SK-N-MC (cell line): Measurements from ENCODE around the gene KCNIP2.
A peak's percentile ranks its signal among the peaks of the same experiment; 100 is the strongest.

ENCODE experiments used
- DNase-seq: peaks from one replicate; pipeline ENCODE4 v3.0.0-alpha.2; 2011; ENCODE audit warnings: low read depth, low spot score
- H3K27ac ChIP-seq: fragments of 200-600 bp; sonication (generic); 2 replicates; pipeline ENCODE4 v1.5.1; 2016; ENCODE audit warnings: mixed run types
- H3K36me3 ChIP-seq: fragments of 200-600 bp; sonication (generic); 2 replicates; pipeline ENCODE4 v1.6.1; 2017; ENCODE audit warnings: antibody characterized with exemption, low read length, mixed read lengths; ENCODE audit not compliant: insufficient read depth
- H3K4me3 ChIP-seq: fragments of 200-600 bp; sonication (generic); 2 replicates; pipeline ENCODE4 v1.5.1; 2016
- H3K9ac ChIP-seq: fragments of 200-600 bp; sonication (generic); 2 replicates; pipeline ENCODE4 v1.8.0; 2017; ENCODE audit warnings: mixed run types, mixed read lengths; ENCODE audit not compliant: insufficient read length
- H3K9me3 ChIP-seq: fragments of 200-600 bp; sonication (generic); 2 replicates; pipeline ENCODE4 v1.6.1; 2017; ENCODE audit warnings: low read depth, mild to moderate bottlenecking, antibody characterized with exemption, low read length, moderate library complexity, mixed read lengths
- EZH2 ChIP-seq: fragments of 200-600 bp; sonication (generic); IDR thresholded peaks from one replicate; pipeline ENCODE4 v1.6.1; 2017; ENCODE audit warnings: antibody characterized with exemption
- FOXP2 ChIP-seq: optimal IDR thresholded peaks from 2 replicates; pipeline ENCODE3; 2011; ENCODE audit warnings: mild to moderate bottlenecking, moderate library complexity; ENCODE audit not compliant: insufficient read depth; ENCODE audit errors: extremely low read length, control extremely low read depth
- POLR2AphosphoS5 ChIP-seq: IDR thresholded peaks from 2 replicates; pipeline ENCODE4 v1.6.1; 2012; ENCODE audit warnings: mild to moderate bottlenecking, low read depth, low read length, borderline replicate concordance

The KCNIP2 gene

DNA sequence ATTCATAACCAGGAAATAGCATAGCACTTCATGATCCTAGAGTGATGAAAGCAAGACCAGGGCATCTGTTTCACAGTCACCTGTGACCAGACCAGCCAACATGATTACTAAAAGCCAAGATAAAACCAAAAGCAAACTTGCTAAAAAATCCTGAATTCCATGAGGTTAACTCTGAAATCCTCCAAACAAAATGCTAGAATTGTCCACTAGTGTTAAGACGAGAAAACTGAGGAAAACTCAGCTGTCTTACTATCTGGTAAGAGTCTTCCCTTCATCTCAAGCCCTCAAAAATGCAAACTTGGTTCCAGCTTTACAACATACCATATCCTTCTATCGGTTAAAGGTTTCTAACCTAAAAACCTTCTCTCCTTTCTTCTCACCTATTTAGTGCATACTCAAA, 59.0 kb downstream of the KCNIP2 start:
- Histone ChIP-seq H3K4me3 (no peak overlapping the region), H3K27ac (no peak overlapping the region), H3K9ac (no peak overlapping the region), H3K9me3 (no peaks in the 10 kb centered on the region), H3K36me3 (peaks cover 11% of the 10 kb centered on the region; the same call in 1 of the 2 replicates)
- DNase-seq = no peak
- TF ChIP-seq EZH2 = no peak
- no peak for TF ChIP-seq FOXP2
- TF ChIP-seq POLR2AphosphoS5 = no peak

DNA sequence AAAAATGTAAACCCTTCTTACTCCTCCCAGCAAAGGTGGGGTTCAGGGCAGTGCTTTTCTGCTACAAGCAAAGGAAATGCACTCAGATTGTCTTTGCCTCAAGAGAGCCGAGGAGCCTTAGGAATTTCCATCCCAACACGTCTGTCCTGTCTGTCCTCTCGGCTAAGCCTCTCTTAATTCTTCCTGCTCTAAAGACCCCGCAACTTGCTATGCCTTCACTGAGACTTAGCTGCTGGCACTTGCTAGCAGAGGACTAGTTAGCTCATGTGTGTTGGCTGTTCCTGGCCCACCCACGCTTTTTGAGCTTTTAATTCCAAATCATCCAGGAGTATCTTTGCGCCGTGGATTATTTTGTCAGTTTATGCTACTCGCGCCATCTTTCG, 59.9 kb downstream of the KCNIP2 start:
- no peaks in the 10 kb centered on the region for H3K9me3 ChIP-seq
- no peak for DNase-seq

DNA sequence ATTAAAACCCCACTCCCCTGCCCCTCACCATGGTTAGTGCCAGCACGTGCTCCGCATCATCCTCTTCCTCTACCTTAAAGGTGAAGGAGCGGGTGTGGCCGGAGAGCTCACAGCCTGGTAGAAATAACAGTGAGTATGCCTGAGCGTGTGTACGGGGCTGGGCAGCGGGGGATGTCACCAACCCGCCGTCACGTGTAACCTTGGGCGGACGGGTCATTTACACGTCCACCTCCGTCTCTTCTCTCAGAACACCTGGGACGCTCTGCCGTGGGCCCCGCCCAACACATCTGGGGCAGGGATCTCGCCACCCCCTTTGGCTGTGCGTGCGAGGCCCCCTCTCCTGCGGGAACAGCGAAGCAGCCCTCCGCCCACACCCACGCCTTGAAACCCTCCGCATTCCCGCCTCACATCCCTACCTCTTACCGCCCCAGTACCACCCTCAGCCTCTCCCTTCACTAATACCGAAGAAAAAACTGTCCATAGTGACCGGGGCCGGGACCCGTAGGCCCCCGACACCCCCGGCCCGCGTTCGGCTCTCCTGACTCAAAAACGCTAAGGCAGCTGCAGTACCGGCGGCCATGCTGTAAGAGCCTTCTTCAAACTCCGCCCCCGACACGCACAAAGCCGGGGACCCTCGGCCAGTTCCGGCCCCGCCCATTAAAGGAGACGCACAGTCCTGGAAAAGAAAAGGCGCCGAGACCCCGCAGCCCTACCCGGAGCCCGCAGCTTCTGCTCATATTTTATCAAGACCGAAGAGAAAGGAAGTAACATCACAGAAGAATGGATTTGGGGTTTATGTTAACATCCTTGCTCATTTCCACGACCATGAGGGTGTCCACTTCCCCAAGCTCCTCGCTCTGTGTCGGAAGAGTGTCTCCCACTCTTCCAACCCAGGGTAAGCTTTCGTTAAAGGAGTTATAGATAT, 60.5 kb downstream of the KCNIP2 start, which contains the start of gene NPM3:
Gene NPM3, minus strand, starts transcription at position 636 of the 925 bp plus-strand sequence. Its CDS starts 56 bp downstream, at position 580.
- H3K9ac ChIP-seq = peak within 1 kb of the TSS; percentile 84
- H3K4me3 ChIP-seq = peak within 1 kb of the TSS; percentile 82
- no peaks in the 10 kb centered on the region for H3K9me3 ChIP-seq
- H3K27ac ChIP-seq = peak within 1 kb of the TSS; percentile 46; the same call in 1 of the 2 replicates
- TF ChIP-seq POLR2AphosphoS5 = peak; percentile 83
- TF ChIP-seq FOXP2 = no peak
- TF ChIP-seq EZH2 = no peak
- H3K36me3 ChIP-seq = peaks cover 11% of the 10 kb centered on the region; the same call in 1 of the 2 replicates
- DNase-seq = no peak

More for the DNA sequence above, 59.9 kb downstream of the KCNIP2 start:
- peak overlapping the region; percentile 46; the same call in 1 of the 2 replicates for H3K27ac ChIP-seq
- peaks cover 11% of the 10 kb centered on the region; the same call in 1 of the 2 replicates for H3K36me3 ChIP-seq
- TF ChIP-seq EZH2 = no peak
- TF ChIP-seq FOXP2 = no peak
- no peak for TF ChIP-seq POLR2AphosphoS5
- H3K9ac ChIP-seq = peak overlapping the region; percentile 84
- peak overlapping the region; percentile 82 for H3K4me3 ChIP-seq

DNA sequence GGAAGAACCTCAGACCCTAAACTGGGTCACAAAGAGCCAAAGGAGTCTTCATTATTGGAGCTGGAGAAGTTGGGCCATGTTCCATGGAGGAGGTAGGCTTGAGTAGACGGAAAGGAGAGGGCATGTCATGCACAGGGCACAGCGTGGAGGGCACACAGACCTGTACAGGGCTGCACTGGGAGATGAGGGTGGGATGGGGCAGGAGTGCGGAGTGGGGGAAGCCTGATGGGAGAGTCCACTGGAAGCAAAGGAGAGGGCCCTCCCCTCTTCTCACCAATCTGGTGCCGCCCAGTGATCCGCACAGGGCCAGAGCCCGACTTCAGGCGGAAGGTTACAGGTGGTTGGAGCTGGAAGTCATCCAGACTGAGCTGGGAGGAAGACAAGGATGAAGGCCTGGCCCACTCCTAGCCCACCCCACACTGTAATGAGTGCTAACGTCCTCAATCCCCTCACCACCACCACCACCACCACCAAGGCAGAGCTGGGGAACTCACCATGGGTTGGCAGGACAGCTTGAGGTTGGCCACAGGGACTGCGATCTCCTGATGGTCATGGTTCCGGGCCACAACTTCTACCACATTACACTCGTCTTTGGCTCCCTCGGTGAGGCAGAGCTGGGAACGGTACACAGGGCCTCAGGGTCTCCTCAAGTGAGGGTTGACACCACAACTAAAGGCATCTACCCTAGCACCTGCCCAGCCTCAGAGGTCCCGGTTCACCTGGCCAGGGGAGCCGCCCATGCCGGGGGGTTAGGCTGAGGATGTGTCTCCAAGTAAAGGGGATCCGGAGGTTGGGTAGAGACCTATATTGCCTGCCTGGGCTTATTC, 61.4 kb downstream of the KCNIP2 start:
- DNase-seq = no peak
- H3K27ac ChIP-seq = no peak overlapping the region

DNA sequence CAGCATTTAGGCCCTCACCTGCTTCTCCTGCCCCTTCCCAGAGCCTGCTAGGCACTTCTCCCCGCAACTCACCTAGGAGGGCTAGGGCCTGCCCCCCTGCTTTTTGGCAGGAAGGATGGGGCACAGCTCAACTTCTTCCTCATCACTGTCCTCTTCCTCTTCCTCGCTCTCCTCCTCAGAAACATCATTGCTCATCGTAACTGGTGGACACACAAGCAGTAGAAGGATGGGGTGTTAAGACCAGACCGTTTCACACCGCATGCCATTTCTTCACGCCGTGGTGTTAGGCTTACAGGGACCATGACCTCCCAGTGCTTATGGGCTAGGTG, 62.0 kb downstream of the KCNIP2 start:
- Histone ChIP-seq H3K27ac (no peak overlapping the region), H3K36me3 (peaks cover 3% of the 10 kb centered on the region; the same call in 1 of the 2 replicates), H3K4me3 (peak overlapping the region; percentile 82; the same call in 1 of the 2 replicates), H3K9ac (no peak overlapping the region), H3K9me3 (no peaks in the 10 kb centered on the region)
- no peak for DNase-seq
- TF ChIP-seq FOXP2 = no peak
- TF ChIP-seq POLR2AphosphoS5 = no peak
- no peak for TF ChIP-seq EZH2

More for the DNA sequence above, 61.4 kb downstream of the KCNIP2 start:
- H3K4me3 ChIP-seq = peak overlapping the region; percentile 82
- no peaks in the 10 kb centered on the region for H3K9me3 ChIP-seq
- TF ChIP-seq FOXP2 = no peak
- no peak for TF ChIP-seq POLR2AphosphoS5
- no peak for TF ChIP-seq EZH2
- peaks cover 6% of the 10 kb centered on the region; the same call in 1 of the 2 replicates for H3K36me3 ChIP-seq
- peak overlapping the region; percentile 84 for H3K9ac ChIP-seq

DNA sequence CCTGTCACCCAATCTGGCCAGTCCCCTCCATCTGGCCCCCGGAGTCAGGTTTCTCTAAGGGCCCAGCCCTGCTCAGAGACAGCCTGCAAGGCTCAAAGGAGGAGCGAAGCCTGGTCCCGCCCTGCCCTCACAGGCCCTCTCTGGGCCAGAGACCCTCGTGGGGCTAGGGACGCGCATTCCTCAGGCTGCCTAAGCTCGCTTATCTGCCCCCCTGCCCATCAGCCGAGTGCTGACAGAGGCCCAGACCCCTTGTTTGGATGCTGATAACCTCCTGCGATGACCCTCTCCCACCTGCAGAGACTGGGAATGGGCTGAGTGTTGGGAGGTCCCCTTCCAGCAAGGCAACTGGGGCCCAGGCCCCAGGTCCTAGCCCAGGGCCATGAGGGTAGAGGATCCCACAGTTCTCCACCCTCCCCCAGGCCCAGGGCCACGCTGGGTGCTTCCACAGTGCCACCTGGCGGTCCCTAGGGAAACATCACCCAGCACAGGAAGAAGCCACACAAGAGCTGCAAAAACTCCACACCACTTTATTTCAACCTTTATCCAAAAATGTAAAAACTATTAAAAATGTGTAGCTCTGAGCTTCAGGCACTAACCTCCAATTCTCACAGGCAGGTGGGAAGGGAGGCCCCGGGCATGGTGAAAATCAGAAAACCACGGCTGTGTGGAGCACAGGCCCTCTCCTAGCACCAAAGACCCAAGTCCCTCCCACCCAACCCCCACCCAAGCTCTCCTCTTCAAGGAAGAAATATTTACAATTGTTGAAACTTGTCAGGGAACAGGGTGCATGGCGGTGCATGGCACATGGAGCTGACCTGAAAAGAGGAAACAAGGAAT, 62.6 kb downstream of the KCNIP2 start:
- Histone ChIP-seq H3K4me3 (no peak overlapping the region), H3K9me3 (no peaks in the 10 kb centered on the region), H3K9ac (no peak overlapping the region), H3K27ac (no peak overlapping the region), H3K36me3 (peaks cover 1% of the 10 kb centered on the region; the same call in 1 of the 2 replicates)
- TF ChIP-seq FOXP2 = no peak
- no peak for TF ChIP-seq POLR2AphosphoS5
- TF ChIP-seq EZH2 = no peak
- DNase-seq = peak; percentile 5

DNA sequence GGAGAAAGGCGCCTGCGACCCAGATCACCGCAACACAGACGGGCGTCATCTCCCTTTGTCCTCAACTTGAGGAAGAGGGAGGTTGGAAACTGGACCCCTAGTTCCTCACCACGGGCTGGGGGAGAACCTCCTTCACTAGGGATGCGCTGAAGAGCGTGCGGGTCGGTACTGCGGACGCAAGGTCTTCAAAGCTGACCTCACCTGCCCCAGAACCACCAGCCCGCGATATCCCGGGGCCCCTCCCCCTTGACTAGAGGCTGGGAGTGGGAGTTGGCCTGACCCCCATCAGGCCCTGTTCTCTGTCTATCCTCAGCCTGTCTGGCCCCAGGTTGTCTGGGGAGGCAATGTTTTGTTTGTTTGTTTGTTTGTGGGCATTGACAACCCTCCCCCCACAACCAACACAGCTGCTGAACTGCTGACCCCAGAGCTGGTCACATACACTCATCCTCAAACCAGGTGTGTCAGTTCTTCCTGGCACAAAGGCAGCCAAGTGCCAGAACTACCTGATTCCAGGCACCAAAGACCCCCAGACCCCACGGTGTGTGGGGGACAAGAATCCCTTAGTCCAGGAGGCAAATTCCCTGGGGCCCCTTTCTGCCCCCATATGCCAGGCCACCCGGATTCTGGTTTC, 63.3 kb downstream of the KCNIP2 start:
- DNase-seq = no peak
- Histone ChIP-seq H3K36me3 (no peaks in the 10 kb centered on the region; the same call in 1 of the 2 replicates), H3K9ac (no peak overlapping the region), H3K27ac (no peak overlapping the region), H3K9me3 (no peaks in the 10 kb centered on the region), H3K4me3 (no peak overlapping the region)
- no peak for TF ChIP-seq POLR2AphosphoS5
- no peak for TF ChIP-seq FOXP2
- no peak for TF ChIP-seq EZH2
